ENCODE measurements around the gene COPZ1. TPM values are rescaled to one million over a fixed set of nuclear protein-coding genes. Genes with fewer than 3 reads are reported as not detected.

COPZ1 gene
- total and polyA plus RNA-seq, 4 donors: 98.8 to 163 (median 136) TPM

- Histone ChIP-seq H3K4me1 (ENCODE audit: control insufficient read depth in 5 of 5, insufficient read depth in 5 of 5, low read length in 5 of 5) (no peaks in the 10 kb centered on the region), H3K9ac (ENCODE audit: insufficient read depth in 1 of 2, low read length in 2 of 2) (no peak overlapping the region), H3K27me3 (ENCODE audit: control insufficient read depth in 3 of 3, insufficient read depth in 3 of 3, low read length in 2 of 3) (no peaks in the 10 kb centered on the region), H3K36me3 (ENCODE audit: control insufficient read depth in 4 of 4, insufficient read depth in 4 of 4, low read length in 4 of 4) (peaks cover 36 to 67% (median 55%) of the 10 kb centered on the region in 4 donors), H3K4me3 (no peak overlapping the region), H3K9me3 (ENCODE audit: control insufficient read depth in 4 of 4, insufficient read depth in 3 of 4, low read length in 3 of 4) (no peaks in the 10 kb centered on the region), H3K27ac (ENCODE audit: low read depth in 1 of 2, low read length in 1 of 2) (no peak overlapping the region)
- no peak for DNase-seq
- TF ChIP-seq CTCF (IDR thresholded peaks at IDR 0.05; ENCODE audit: control extremely low read depth, extremely low read depth): no peak
- no peak for ATAC-seq (ENCODE audit: insufficient read depth, low FRiP score)
- WGBS, 2 donors: 91 to 93% methylated on average over 2 of the region's 2 CpGs
These were observed 76.2 kb downstream of the COPZ1 start for GRCh38 chr12:54401119-54401518.

Small RNAs within 50 kb of the gene (small RNA-seq; reads per million reads assigned to genes)
- gene MIR148B (ENCODE audit: low replicate concordance): 212 reads per million, percentile 98 among the genes with 10 or more reads in this experiment
- gene RN7SL744P (ENCODE audit: low replicate concordance): not detected
- gene RNU6-950P (ENCODE audit: low replicate concordance): not detected

Other genes starting within 250 kb of the COPZ1 start
- gene SMUG1, start 136.1 kb upstream of the COPZ1 start, total RNA-seq: 10 to 100 TPM; 20.3 to 28.4 TPM
- gene SMUG1, start 136.1 kb upstream of the COPZ1 start, polyA plus RNA-seq: 10 to 100 TPM; 23.4 to 45.7 TPM
- gene CBX5, start 45.0 kb upstream of the COPZ1 start, total RNA-seq: 10 to 100 TPM; 50.9 to 78.3 TPM
- gene CBX5, start 45.0 kb upstream of the COPZ1 start, polyA plus RNA-seq: 1 to 10 TPM; 8.3 to 9.8 TPM
- 100 to 1,000 TPM; 852 to 875 TPM for gene HNRNPA1, start 44.4 kb upstream of the COPZ1 start, total RNA-seq
- 100 to 1,000 TPM; 803 to 937 TPM for gene HNRNPA1, start 44.4 kb upstream of the COPZ1 start, polyA plus RNA-seq
- 1 to 10 TPM; 6.9 to 7.9 TPM for gene NFE2, start 24.1 kb upstream of the COPZ1 start, total RNA-seq
- 10 to 100 TPM in 1 of 2 donors, 1 to 10 TPM in 1; 3.5 to 38.5 TPM for gene NFE2, start 24.1 kb upstream of the COPZ1 start, polyA plus RNA-seq
- 1 to 10 TPM; 1.5 to 2.6 TPM for gene GPR84, start 39.4 kb downstream of the COPZ1 start, total RNA-seq
- gene GPR84, start 39.4 kb downstream of the COPZ1 start, polyA plus RNA-seq: 10 to 100 TPM in 1 of 2 donors, under 1 TPM in 1; 0.73 to 76.1 TPM
- gene ZNF385A, start 59.6 kb downstream of the COPZ1 start, total RNA-seq: 10 to 100 TPM in 1 of 2 donors, 1 to 10 TPM in 1; 7.6 to 26.1 TPM
- 10 to 100 TPM; 15.3 to 17.9 TPM for gene ZNF385A, start 59.6 kb downstream of the COPZ1 start, polyA plus RNA-seq
- gene ITGA5, start 94.1 kb downstream of the COPZ1 start, total RNA-seq: 100 to 1,000 TPM in 1 of 2 donors, 10 to 100 TPM in 1; 71.2 to 131 TPM
- gene ITGA5, start 94.1 kb downstream of the COPZ1 start, polyA plus RNA-seq: 100 to 1,000 TPM in 1 of 2 donors, 10 to 100 TPM in 1; 39.8 to 134 TPM
- 1 to 10 TPM in 1 of 2 donors, under 1 TPM in 1; 0.68 to 1.2 TPM for gene GTSF1, start 148.5 kb downstream of the COPZ1 start, total RNA-seq
- 1 to 10 TPM in 1 of 2 donors, under 1 TPM in 1; 0.69 to 2.1 TPM for gene GTSF1, start 148.5 kb downstream of the COPZ1 start, polyA plus RNA-seq
- gene NCKAP1L, start 172.6 kb downstream of the COPZ1 start, total RNA-seq: 10 to 100 TPM; 38.7 to 73.0 TPM
- 10 to 100 TPM; 11.1 to 50.2 TPM for gene NCKAP1L, start 172.6 kb downstream of the COPZ1 start, polyA plus RNA-seq
- gene PDE1B, start 224.5 kb downstream of the COPZ1 start, total RNA-seq: 1 to 10 TPM; 1.3 to 7.0 TPM
- 1 to 10 TPM; 5.1 TPM for gene PDE1B, start 224.5 kb downstream of the COPZ1 start, polyA plus RNA-seq